Subcutaneous adipose tissue (tissue), 4 donors: Measurements from ENCODE around the gene EPHB2. TPM values are rescaled to one million over a fixed set of nuclear protein-coding genes. Genes with fewer than 3 reads are reported as not detected.

Source experiments
- CTCF ChIP-seq: fragments of 450-650 bp; IDR thresholded peaks from one replicate; pipeline ENCODE4 v1.5.1; 2016; ENCODE audit warnings: low read depth, mild to moderate bottlenecking, control low read depth, antibody characterized with exemption, moderate library complexity
- total RNA-seq, 4 donors: library from RNA; depleted of rRNA; stranded (reverse); fragments of >200 nt; gene quantifications; one replicate each; pipeline ENCODE4 v1.1.0, GENCODE V29; 2016

Gene EPHB2
- total RNA-seq, 4 donors from 2014 or later, result 1.6 to 9.2 (median 5.1) TPM

- TF ChIP-seq CTCF, result no peak
Observed at GRCh38 chr1:22694172-22694571, 16.5 kb upstream of the EPHB2 start.

- TF ChIP-seq CTCF, result no peak
Observed at GRCh38 chr1:22696610-22697009, 14.0 kb upstream of the EPHB2 start.

GRCh38 chr1:22697980-22698379, 12.7 kb upstream of the EPHB2 start:
- no peak for TF ChIP-seq CTCF

- TF ChIP-seq CTCF, result no peak
Observed at GRCh38 chr1:22699681-22700520, 10.7 kb upstream of the EPHB2 start.

DNA sequence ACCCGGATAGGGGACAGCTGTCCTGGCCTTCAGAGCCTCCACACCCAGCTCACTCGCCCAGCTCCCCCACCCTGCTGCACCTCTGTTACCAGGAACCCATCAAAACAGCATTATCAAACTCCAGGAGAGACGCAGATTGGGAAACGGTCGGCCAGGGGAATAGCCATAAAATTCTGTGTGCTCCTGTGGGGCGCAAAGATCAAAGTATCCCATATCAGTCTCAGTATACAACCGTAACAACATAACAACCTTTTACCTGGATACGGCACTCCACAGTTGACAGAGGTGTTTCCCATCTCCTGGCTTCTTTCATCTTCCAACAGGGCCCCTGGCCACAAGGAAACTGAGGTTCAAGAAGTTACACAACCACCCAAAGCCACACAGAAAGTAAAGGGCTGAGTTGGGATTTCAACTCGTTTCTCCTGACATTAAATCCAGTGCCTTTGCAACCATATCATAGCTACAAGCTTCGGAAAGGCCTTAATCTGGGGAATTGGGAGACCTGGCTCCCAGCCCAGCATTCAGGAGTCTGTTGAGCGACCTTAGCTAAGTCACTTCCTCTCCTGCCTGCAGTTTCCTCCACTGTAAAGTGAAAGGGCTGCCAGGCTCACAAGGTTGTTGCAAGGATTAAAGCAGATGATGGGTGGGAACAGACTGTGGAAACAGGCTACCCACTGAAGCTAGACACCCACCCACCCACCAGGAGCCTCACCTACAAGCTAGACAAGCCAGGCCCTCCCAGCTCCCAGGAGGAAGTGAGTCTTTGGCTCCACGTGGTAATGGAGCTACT, 8.1 kb upstream of the EPHB2 start:
- no peak for TF ChIP-seq CTCF

DNA sequence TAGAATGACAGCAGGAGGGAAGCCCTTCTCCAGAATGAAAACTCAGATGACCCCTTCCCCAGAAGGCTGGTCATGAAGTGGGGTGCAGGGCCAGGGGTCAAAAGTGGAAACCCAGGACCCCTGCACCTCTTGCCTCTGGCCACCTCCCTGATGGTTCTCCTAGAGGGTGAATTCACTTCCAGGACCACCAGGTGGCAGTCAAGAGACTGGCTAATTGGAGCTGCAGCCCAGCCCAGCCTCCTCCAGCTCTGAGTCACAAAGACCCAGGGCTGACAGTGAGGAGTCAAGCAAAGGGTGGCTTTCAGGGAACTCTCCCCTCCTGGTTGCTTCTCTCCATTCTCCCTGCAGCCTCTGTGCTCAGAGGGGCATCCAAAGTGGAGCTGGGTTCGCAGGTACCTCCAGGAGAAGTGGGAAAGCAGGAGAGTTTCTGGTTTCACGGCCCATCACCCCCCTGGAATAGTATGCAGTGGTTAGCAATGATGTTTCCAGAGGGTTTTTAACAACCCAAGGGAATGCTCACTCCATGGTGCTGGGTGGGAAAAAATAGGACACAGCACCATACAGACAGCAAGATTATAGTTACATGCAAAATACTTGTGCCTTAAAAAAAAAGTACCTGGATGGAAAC, 6.1 kb upstream of the EPHB2 start:
- TF ChIP-seq CTCF, result no peak

- no peak for TF ChIP-seq CTCF
Observed at GRCh38 chr1:22705586-22705985, 5.1 kb upstream of the EPHB2 start.
